Epithelial cell of esophagus (primary cell): Measurements from ENCODE around the gene MAP1S.
"Not testable (repeated sequence)": the region's sequence is repeated elsewhere in the genome, so short reads cannot be mapped to it uniquely, and the experiment has no call there.

Experiments
- DNase-seq: peaks from one replicate; pipeline ENCODE4 v3.0.0; 2010; ENCODE audit warnings: low read depth
- H3K4me3 ChIP-seq: 2 replicates; pipeline ENCODE4 v1.5.1; 2011; ENCODE audit warnings: mild to moderate bottlenecking, low read length, control low read depth
- TF ChIP-seq, protein P1 (sequence below): IDR thresholded peaks from 2 replicates; pipeline ENCODE4 v1.5.1; 2011; ENCODE audit warnings: low read depth, mild to moderate bottlenecking, low read length, control low read depth, inconsistent platforms; ENCODE audit not compliant: insufficient read depth; ENCODE audit errors: missing control alignments

The MAP1S gene

DNA sequence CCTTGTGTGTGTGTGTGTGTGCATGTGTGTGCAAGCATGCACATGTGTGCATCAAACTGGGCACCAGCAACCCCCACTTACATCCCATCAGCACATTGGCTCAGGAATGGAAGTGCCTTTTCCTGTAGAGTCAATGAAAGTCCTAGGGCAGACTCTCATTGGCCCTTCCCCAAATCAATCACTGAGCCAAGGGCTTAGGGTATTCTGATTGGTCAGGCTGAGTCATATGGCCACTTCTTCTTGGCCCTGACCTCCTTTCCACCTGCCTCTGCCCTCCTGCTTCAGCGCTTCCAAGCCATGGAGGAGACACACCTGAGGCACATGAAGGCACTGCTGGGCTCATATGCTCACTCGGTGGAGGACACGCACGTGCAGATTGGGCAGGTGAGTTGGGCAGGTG lies 52.9 kb downstream of the MAP1S start:
- TF ChIP-seq, protein P1, sequence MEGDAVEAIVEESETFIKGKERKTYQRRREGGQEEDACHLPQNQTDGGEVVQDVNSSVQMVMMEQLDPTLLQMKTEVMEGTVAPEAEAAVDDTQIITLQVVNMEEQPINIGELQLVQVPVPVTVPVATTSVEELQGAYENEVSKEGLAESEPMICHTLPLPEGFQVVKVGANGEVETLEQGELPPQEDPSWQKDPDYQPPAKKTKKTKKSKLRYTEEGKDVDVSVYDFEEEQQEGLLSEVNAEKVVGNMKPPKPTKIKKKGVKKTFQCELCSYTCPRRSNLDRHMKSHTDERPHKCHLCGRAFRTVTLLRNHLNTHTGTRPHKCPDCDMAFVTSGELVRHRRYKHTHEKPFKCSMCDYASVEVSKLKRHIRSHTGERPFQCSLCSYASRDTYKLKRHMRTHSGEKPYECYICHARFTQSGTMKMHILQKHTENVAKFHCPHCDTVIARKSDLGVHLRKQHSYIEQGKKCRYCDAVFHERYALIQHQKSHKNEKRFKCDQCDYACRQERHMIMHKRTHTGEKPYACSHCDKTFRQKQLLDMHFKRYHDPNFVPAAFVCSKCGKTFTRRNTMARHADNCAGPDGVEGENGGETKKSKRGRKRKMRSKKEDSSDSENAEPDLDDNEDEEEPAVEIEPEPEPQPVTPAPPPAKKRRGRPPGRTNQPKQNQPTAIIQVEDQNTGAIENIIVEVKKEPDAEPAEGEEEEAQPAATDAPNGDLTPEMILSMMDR: no peak
- H3K4me3 ChIP-seq: no peak overlapping the region
- no peak for DNase-seq

DNA sequence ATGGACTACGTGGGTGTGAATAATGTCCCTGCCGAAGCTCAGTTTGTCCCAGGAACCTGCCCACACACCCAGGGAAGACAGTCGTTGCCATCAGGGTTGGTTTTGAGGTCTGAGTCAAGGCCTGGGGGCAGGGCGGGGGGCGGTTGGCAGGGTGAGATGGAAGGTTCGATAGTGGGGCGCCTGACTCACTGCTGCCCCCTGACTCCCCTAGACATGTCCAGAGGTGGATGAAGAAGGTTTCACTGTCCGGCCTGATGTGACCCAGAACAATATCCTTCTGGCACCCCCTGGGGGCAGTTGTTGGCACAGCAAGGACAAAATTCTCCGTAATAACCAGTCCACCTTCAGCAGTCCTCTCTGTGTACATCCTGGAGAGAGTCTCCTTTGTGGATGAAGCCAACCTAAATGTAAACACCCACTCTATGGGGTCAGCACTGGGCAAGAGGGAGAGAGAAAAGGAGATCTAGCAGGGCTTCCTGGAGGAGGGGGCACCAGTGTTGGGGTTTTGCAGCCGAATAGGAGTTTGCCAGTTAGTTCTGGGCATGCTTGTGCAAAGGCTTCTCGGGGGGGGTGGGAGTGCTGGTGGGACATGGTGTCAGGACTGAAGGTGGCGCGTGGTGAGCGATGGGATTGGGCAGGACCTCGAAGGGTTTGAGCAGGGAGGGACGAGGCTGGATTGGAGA lies 56.1 kb downstream of the MAP1S start:
- no peak overlapping the region for H3K4me3 ChIP-seq
- TF ChIP-seq, protein P1: peak; percentile 52
- peak; percentile 43 for DNase-seq

DNA sequence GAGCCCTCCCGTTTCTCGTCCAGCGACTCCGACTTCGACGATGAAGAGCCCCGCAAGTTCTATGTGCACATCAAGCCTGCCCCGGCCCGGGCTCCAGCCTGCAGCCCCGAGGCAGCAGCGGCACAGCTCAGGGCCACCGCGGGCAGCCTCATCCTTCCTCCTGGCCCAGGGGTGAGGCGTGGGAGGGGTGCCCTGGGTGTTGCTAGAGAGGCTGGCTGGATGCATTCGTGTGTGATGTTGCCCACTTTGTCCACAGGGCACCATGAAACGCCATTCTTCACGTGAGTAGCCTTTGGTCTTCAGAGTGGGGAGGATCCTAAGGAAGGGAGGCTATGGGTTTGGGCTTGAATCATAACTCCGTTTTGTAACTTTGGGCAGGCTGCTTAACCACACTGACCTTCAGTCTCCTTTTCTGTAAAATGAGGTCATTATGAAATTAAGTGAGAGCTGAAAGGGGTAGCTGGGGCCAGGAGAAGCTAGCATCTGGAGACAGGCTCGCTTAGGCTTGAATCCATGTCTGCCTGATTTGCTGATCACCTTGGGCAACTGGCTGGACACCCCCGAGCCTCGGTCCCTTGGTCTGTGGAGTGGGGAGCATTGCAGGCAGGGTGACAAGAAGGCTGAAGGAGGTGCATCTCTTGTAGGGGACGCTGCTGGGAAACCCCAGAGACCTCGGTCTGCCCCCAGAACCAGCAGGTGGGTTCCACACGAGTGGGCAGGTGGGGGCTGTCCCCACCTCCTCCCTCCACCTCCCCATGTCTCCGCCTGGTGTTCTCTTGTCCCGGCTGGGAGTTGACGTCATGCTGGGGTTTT lies 56.9 kb downstream of the MAP1S start:
- TF ChIP-seq, protein P1: no peak

DNA sequence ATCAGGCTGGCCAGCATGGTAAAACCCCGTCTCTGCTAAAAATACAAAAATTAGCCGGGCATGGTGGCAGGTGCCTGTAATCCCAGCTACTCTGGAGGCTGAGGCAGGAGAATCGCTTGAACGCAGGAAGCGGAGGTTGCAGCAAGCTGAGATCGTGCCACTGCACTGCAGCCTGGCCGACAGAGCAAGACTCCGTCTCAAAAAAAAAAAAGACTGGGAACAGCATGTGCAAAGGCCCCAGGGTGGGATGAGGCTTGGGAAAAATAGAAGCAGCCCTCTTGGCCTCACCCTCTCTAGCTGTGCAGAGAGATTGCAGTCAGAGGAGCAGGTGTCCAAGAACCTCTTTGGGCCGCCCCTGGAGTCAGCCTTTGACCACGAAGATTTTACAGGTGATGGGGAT lies 58.6 kb downstream of the MAP1S start:
- H3K4me3 ChIP-seq, DNase-seq: not testable (repeated sequence)

More for the DNA sequence above, 56.9 kb downstream of the MAP1S start:
- no peak for DNase-seq
- H3K4me3 ChIP-seq: no peak overlapping the region

DNA sequence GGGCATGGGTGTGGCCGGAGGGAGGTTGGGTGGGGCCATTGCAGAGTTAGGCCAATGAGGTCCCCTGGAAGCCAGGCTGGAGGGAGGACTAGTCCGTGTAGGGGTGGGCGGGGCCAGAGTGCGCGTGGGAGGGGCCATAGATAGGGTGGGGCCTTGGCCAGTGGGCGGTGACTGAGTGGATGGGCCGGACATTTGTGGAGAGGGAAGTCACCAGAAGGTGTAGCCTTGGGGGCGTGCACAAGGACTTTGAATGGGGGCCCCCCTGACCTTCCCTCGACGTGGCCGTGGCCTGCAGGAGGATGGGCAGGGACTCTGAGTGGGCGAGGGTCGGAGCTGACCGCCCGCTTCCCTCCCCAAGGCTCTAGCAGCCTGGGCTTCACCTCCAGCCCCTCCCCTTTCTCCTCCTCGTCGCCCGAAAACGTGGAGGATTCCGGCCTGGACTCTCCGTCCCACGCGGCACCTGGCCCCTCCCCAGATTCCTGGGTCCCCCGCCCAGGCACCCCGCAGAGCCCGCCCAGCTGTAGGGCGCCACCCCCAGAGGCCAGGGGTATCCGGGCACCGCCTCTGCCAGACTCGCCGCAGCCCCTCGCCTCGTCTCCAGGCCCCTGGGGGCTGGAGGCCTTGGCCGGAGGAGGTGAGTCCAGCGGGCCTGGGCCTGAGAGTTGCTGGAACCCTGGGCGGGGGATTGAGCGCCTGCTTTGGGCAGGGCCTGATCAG lies 59.1 kb downstream of the MAP1S start:
- TF ChIP-seq, protein P1: no peak
- peak overlapping the region; percentile 3 for H3K4me3 ChIP-seq
- DNase-seq: peak; percentile 77

DNA sequence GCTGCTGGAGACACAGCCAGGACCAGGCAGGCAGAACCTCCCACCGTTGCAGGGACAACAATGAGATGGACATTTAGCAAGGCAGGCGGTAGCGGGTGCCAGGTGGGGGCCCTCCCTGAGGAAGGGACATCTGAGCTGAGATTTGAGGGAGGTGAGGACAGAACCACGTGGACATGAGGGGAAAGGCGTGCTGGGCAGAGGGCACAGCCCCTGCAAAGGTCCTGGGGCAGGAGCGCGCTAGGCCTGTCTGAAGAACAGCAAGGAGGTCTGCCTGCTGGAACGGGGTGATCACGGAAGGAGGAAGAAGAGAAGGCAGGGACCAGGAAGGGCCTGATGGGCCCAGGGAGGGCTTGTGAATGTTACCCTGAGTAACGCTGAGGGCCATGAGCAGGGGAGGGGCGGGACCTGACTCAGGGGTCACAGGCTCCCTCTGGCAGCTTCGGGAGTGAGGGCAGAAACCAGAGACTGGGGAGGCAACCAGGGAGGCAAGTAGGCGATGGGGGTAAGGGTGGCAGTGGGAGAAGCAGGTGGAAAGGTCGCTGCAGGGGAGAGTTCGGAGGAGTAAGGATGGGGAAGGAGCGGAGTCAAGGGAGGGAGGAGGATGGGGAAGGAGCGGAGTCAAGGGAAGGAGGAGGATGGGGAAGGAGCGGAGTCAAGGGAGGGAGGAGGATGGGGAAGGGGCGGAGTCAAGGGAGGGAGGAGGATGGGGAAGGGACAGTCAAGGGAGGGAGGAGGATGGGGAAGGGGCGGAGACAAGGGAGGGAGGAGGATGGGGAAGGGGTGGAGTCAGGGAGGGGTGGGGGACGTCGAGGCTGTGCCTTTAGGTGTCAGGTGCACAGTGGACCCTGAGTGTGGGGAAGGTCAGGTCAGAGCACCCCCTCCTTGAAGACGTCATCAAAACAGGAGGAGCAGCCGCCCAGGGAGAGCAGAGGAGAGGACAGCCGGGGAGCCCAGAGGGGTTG lies 60.0 kb downstream of the MAP1S start:
- DNase-seq: peak; percentile 74
- H3K4me3 ChIP-seq: no peak overlapping the region

More for the DNA sequence above, 60.0 kb downstream of the MAP1S start:
- TF ChIP-seq, protein P1: no peak
